Hematopoietic multipotent progenitor cell (in vitro differentiated cells): ENCODE measurements around the gene GLYAT. TPM values are rescaled to one million over a fixed set of nuclear protein-coding genes. Genes with fewer than 3 reads are reported as not detected.
"Not testable (repeated sequence)": the region's sequence is repeated elsewhere in the genome, so short reads cannot be mapped to it uniquely, and the experiment has no call there.

Source experiments
- DNase-seq, 3 donors: peaks; one replicate each; pipeline ENCODE4 v3.0.0-alpha.2; 2011 to 2015; ENCODE audit warnings: low read depth in 2 of 3, low spot score in 2 of 3
- total RNA-seq: library from RNA; depleted of rRNA; stranded (reverse); fragments of >200 nt; gene quantifications from one replicate; pipeline ENCODE4 v1.2.3, GENCODE V29; 2012

The GLYAT gene
- total RNA-seq, 1 donor: not detected

GRCh38 chr11:58685973-58686722 is 45.6 kb downstream of the GLYAT start:
- peak in 1 of 3 donors; percentile 52 for DNase-seq

GRCh38 chr11:58682660-58683059 is 49.1 kb downstream of the GLYAT start:
- not testable (repeated sequence) for DNase-seq

GRCh38 chr11:58677536-58677935 is 54.2 kb downstream of the GLYAT start:
- DNase-seq: not testable (repeated sequence)

- DNase-seq: no peak
These were observed 55.1 kb downstream of the GLYAT start for GRCh38 chr11:58676563-58677135.

- DNase-seq: peak; percentile 37 to 73 (median 58)
These were observed 56.2 kb downstream of the GLYAT start for GRCh38 chr11:58675334-58676155.

- no peak for DNase-seq
These were observed 57.1 kb downstream of the GLYAT start for GRCh38 chr11:58674609-58675008.

- no peak for DNase-seq
These were observed 59.6 kb downstream of the GLYAT start for GRCh38 chr11:58671983-58672633.

GRCh38 chr11:58659910-58660570 is 71.7 kb downstream of the GLYAT start:
- DNase-seq: no peak

- no peak for DNase-seq
These were observed 72.3 kb downstream of the GLYAT start for GRCh38 chr11:58659404-58659803.

Other genes starting within 250 kb of the GLYAT start
- not detected for gene OR5B21, start 223.8 kb downstream of the GLYAT start, total RNA-seq
- 11.0 TPM for gene LPXN, start 156.1 kb downstream of the GLYAT start, total RNA-seq
- 14.8 TPM for gene ZFP91, start 152.9 kb downstream of the GLYAT start, total RNA-seq
- gene CNTF, start 109.3 kb downstream of the GLYAT start, total RNA-seq: 2.7 TPM
- not detected for gene GLYATL2, start 112.8 kb upstream of the GLYAT start, total RNA-seq
- gene GLYATL1, start 207.5 kb upstream of the GLYAT start, total RNA-seq: 0.81 TPM